DMS114 treated with DMSO at 0.1 percent for 48 hours (cell line): ENCODE results near the gene GSE1.
"Not testable (repeated sequence)": the region's sequence is repeated elsewhere in the genome, so short reads cannot be mapped to it uniquely, and the experiment has no call there.

Experiments used
- DNase-seq: peaks from one replicate; lab custom pipeline; 2025; ENCODE audit not compliant: unreplicated experiment; lab: John Stamatoyannopoulos, UW

Gene GSE1

GRCh38 chr16:85589688-85590505 is 23.2 kb upstream of the GSE1 start:
- no peak for DNase-seq

DNA sequence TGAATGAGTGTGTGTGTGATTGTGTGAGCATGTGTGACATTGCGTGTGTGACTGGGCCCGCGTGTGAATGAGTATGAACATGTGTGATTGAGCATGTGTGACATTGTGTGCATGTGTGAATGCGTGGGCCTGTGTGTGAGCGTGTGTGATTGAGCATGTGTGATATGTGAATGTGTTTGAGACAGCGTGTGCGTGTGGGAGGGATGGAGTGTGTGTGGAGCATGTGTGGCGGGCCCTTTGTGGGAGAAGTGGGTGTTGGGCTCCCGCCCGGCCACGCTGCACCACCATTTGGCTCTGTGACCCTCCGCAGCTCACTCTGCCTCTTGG is 22.7 kb upstream of the GSE1 start:
- DNase-seq = no peak

- no peak for DNase-seq
Observed at GRCh38 chr16:85591381-85591780, 21.7 kb upstream of the GSE1 start.

GRCh38 chr16:85592277-85592676 is 20.8 kb upstream of the GSE1 start:
- DNase-seq = not testable (repeated sequence)

GRCh38 chr16:85592700-85593493 is 20.2 kb upstream of the GSE1 start:
- no peak for DNase-seq

GRCh38 chr16:85593494-85594221 is 19.5 kb upstream of the GSE1 start:
- no peak for DNase-seq

GRCh38 chr16:85594273-85594977 is 18.7 kb upstream of the GSE1 start:
- no peak for DNase-seq

DNA sequence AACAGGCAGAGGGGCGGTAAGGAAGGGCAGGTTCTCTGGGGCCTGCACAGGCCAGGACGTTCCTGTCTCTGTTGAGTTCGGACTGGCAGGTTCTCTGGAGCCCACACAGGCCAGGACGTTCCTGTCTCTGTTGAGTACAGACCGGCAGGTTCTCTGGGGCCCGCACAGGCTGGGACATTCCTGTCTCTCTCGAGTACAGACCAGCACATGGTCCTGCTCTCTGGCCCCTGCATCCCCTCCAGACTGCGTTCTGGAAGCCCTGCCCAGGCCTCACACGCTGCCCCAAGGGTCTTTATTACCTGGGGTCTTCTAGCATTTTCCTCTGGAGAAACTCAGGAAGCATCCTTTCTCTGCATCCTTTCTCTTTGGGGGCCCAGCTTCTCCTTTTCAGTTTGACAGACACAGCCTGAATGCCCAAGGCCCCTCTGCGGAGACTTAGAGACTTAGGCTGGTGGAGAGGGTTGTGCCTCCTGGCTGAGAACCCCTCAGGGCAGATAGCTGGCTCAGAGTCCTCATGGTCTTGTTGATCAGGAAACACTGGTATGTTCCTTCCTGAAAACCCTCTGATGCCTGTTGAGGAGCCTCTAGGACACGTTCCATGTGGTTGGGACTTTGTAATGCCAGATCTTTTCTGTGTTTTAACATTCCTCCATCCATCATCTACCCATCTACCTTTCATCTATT is 18.0 kb upstream of the GSE1 start:
- no peak for DNase-seq

DNA sequence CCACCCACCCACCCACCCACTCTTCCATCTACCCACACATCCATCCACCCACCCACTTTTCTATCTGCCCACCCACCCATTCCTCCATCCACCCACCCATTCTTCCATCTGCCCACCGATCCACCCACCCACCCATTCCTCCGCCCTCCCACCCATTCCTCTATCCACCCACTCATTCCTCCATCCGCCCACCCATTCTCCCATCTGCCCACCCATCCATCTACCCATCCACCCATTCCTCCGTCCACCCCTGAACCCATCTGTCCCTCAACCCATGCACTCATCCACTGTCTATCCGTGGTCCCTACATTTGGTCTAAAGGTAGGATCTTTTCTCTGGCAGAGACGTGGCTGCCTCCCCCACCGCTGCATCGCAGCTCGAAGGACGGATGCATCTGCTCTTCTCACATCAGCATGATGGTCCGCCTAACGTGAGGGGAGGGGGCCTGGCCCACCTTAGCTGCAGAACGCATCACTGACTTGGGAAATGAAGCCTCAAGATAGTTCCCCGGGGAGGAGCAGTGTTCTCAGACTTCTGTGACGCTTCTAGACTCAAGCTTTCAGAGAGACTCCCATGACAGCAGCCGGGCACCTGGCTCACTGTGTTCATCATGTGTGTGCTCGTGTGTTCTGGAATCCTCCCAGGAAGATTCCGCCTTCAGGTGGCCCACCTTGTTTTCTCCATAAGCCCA is 17.2 kb upstream of the GSE1 start:
- no peak for DNase-seq

DNA sequence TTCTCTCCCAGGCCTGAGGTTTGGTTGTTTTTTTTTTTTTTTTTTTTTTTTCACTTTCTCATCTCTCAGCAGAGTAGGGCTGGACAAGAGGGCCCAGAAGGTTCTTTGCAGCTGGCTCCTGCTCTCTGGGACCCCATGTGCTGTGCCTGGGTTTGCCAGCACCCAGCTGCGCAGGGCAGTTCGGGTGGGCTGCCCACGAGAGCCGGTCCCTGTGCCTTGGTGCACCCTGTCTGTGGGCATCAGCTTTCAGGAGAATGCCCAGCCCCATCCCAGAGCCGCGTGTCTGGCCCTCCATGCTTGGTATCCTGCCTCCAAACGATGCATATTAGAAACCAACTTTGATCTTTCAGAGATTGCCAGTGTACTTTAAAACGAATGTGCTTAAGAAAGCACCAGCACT is 15.0 kb upstream of the GSE1 start:
- no peak for DNase-seq

DNA sequence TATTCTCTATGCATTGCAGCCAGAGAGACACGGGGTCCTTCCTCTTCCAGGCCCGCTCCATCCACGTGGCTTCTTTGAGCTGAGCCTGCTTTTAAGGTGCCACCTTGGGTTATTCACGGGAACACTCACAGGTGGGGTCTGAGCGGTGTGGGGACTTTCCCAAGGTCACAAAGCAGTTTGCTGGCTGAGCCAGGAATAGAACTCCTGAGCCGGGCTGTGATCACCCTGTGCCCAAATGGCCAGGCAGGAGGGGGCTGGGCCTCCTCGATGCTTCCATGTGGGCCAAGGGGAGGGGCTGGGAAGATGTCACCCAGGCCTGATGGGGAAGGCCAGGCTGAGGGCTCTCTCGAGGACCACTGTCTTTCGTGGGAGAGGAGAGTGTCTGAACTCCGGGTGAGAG is 13.0 kb upstream of the GSE1 start:
- no peak for DNase-seq

- DNase-seq = no peak
Observed at GRCh38 chr16:85600530-85601271, 12.4 kb upstream of the GSE1 start.

DNA sequence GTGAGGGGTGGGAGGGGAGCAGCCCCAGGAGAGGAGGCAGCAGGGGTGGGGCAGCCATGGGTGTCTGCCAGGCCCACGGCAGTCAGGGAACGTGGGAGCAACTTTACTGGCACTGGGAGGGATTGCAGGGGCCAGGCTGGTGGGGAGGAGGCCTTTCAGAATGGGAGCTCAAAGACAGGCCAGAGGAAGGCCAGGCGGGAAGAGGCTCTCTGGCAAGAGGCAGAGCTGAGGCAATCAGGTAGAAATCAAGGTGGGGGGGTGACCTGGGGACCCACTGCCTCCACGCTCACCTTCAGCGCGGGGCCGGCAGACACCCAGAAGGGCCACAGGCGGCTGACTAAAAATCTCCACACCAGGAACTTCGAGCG is 11.9 kb upstream of the GSE1 start:
- DNase-seq = no peak

GRCh38 chr16:85601730-85602401 is 11.3 kb upstream of the GSE1 start:
- DNase-seq = no peak

- no peak for DNase-seq
Observed at GRCh38 chr16:85602402-85603202, 10.5 kb upstream of the GSE1 start.

DNA sequence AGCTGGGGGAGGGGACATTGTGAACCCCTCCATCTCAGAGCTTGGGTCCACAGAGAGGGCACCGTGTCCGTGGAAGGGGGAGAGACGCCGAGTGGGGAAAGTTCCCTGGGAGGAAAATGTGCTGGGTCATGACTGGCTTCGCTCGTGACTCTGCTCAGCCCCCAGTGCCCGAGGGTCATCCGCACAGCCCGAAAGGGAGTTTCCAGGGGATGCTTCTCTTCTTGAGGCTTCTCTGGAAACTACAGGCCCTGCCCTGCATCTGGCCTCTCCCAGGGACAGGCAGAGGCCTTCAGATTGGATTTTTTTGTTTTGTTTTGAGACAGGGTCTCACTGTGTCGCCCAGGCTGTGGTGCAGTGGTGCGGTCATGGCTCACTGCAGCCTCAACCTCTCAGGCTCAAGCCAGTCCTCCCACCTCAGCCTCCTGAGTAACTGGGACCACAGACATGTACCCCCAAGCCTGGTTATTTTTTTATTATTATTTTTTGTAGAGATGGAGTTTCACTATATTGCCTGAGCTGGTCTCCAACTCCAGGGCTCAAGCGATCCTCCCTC is 9.8 kb upstream of the GSE1 start:
- DNase-seq = no peak

DNA sequence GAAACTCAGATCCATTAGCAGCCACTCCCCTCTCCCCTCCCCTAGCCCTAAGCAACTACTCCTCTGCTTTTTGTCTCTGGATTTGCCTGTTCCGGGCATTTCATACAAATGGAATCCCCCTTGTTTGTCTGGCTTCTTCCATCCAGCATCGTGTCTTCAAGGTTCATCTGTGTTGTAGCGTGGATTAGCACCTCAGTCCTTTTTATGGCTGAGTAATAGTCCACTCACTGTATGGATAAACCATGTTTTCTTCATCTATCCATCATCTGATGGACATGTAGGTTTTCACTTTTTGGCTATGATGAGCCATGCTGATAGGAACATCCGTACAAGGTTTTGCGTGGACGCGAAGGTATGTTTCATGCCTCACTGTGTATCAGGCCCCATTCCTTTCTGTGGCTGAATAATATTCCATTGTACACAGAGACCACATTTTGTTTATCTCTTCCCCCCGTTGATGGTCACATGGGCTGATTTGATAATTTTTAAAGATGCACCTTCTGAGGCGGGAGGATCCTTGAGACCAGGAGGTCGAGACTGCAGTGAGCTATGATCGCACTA is 8.9 kb upstream of the GSE1 start:
- no peak for DNase-seq
